SK-N-SH (cell line): ENCODE measurements around the gene FGD4. TPM values are rescaled to one million over a fixed set of nuclear protein-coding genes. Genes with fewer than 3 reads are reported as not detected.

ENCODE experiments used
- CTCF ChIA-PET: fragments of 300-600, 350-600 bp; formaldehyde crosslinking; extraction: SDS; loops from one replicate; lab custom pipeline; 2021; lab: Yijun Ruan, JAX
- POLR2A ChIA-PET: fragments of 350-600 bp; sonication (Branson Sonifier 250); formaldehyde crosslinking; extraction: SDS; loops from one replicate; lab custom pipeline; 2020; ENCODE audit warnings: antibody characterized with exemption, inconsistent platforms; lab: Yijun Ruan, JAX
- DNase-seq: peaks from one replicate; pipeline ENCODE4 v3.0.0; 2012
- H2AFZ ChIP-seq: fragments of 200-600 bp; sonication (generic); 2 replicates; pipeline ENCODE4 v1.8.1; 2016; ENCODE audit warnings: antibody characterized with exemption, mild to moderate bottlenecking, low read depth
- H3F3A ChIP-seq: fragments of 200-600 bp; sonication (generic); replicated peaks from 2 replicates; pipeline ENCODE3; 2016; ENCODE audit warnings: antibody characterized with exemption, mild to moderate bottlenecking; ENCODE audit not compliant: insufficient read depth
- H3K27ac ChIP-seq, 2 experiments: fragments of 200-500 bp in 1 of 2; fragments of 200-600 bp in 1 of 2; sonication (Bioruptor generic) in 1 of 2; sonication (generic), shearing (Covaris generic) in 1 of 2; 2 replicates each; pipeline versions ENCODE4 v1.5.1 to v1.6.1; 2014 to 2016; ENCODE audit warnings: low read depth in 2 of 2, inconsistent platforms in 1 of 2, low read length in 1 of 2, mild to moderate bottlenecking in 1 of 2, mixed read lengths in 1 of 2
- H3K27me3 ChIP-seq: fragments of 200-600 bp; sonication (generic), shearing (Covaris generic); 2 replicates; pipeline ENCODE4 v1.6.1; 2016; ENCODE audit warnings: mixed run types; ENCODE audit not compliant: insufficient read depth
- H3K36me3 ChIP-seq, 2 experiments: fragments of 200-500 bp in 1 of 2; fragments of 200-600 bp in 1 of 2; sonication (Bioruptor generic) in 1 of 2; sonication (generic) in 1 of 2; replicated peaks in 1 of 2; 2 replicates each; pipeline versions ENCODE3 to v1.5.1; 2014 to 2016; ENCODE audit warnings: low read length in 1 of 2, mild to moderate bottlenecking in 1 of 2; ENCODE audit not compliant: insufficient read depth in 2 of 2, control insufficient read depth in 1 of 2
- H3K4me1 ChIP-seq, 2 experiments: fragments of 200-500 bp in 1 of 2; fragments of 200-600 bp in 1 of 2; sonication (Bioruptor generic) in 1 of 2; sonication (generic), shearing (Covaris generic) in 1 of 2; 2 replicates each; pipeline versions ENCODE4 v1.5.1 to v1.6.1; 2014 to 2016; ENCODE audit warnings: low read depth in 1 of 2, low read length in 1 of 2, mixed run types in 1 of 2; ENCODE audit not compliant: insufficient read depth in 2 of 2, control insufficient read depth in 1 of 2
- H3K4me2 ChIP-seq: fragments of 200-600 bp; sonication (generic), shearing (Covaris generic); 2 replicates; pipeline ENCODE4 v1.6.1; 2017; ENCODE audit warnings: mixed run types
- H3K4me3 ChIP-seq, 2 experiments: fragments of 200-500 bp in 1 of 2; fragments of 200-600 bp in 1 of 2; sonication (Bioruptor generic) in 1 of 2; sonication (generic), shearing (Covaris generic) in 1 of 2; 2 replicates each; pipeline versions ENCODE4 v1.5.1 to v1.8.1; 2014 to 2016; ENCODE audit warnings: low read depth in 2 of 2, inconsistent platforms in 1 of 2, low read length in 1 of 2, mild to moderate bottlenecking in 1 of 2, mixed read lengths in 1 of 2, moderate library complexity in 1 of 2
- H3K79me2 ChIP-seq: fragments of 200-600 bp; sonication (generic); 2 replicates; pipeline ENCODE4 v1.8.1; 2017; ENCODE audit warnings: mild to moderate bottlenecking; ENCODE audit not compliant: insufficient read depth
- H3K9ac ChIP-seq: fragments of 200-600 bp; sonication (generic); 2 replicates; pipeline ENCODE4 v1.6.1; 2017; ENCODE audit warnings: mixed run types
- H3K9me2 ChIP-seq: fragments of 200-600 bp; sonication (generic); 2 replicates; pipeline ENCODE4 v1.6.1; 2017; ENCODE audit warnings: mixed run types
- H3K9me3 ChIP-seq: fragments of 200-600 bp; sonication (generic); 2 replicates; pipeline ENCODE4 v1.6.1; 2017; ENCODE audit warnings: mixed run types, mild to moderate bottlenecking, moderate library complexity
- H4K20me1 ChIP-seq: fragments of 200-600 bp; sonication (generic); 2 replicates; pipeline ENCODE4 v1.6.1; 2017; ENCODE audit warnings: mild to moderate bottlenecking, mixed run types; ENCODE audit not compliant: insufficient read depth
- EP300 ChIP-seq, 2 experiments: IDR thresholded peaks; 2 replicates each; pipeline versions ENCODE4 v1.4.0 to v1.6.1; 2012; ENCODE audit warnings: borderline replicate concordance in 1 of 2, low read depth in 1 of 2, low read length in 1 of 2
- EZH2phosphoT487 ChIP-seq: fragments of 200-600 bp; sonication (generic); IDR thresholded peaks from 2 replicates; pipeline ENCODE4 v1.6.1; 2017; ENCODE audit warnings: low read depth, mixed run types, mild to moderate bottlenecking, antibody characterized with exemption, moderate library complexity, borderline replicate concordance
- FOSL2 ChIP-seq: IDR thresholded peaks from 2 replicates; pipeline ENCODE4 v1.4.0; 2012; ENCODE audit warnings: low read depth, mild to moderate bottlenecking, moderate library complexity, borderline replicate concordance
- FOXM1 ChIP-seq: IDR thresholded peaks from 2 replicates; pipeline ENCODE4 v1.4.0; 2012; ENCODE audit warnings: low read depth, mild to moderate bottlenecking
- IRF3 ChIP-seq: fragments of 150-350 bp; IDR thresholded peaks from 2 replicates; pipeline ENCODE4 v1.6.1; 2016; ENCODE audit warnings: mild to moderate bottlenecking, low read depth, low read length
- JUND ChIP-seq: IDR thresholded peaks from 2 replicates; pipeline ENCODE4 v1.4.0; 2012
- NFIC ChIP-seq: IDR thresholded peaks from 2 replicates; pipeline ENCODE4 v1.4.0; 2012; ENCODE audit warnings: borderline replicate concordance
- RAD21 ChIP-seq: IDR thresholded peaks from 2 replicates; pipeline ENCODE4 v1.6.1; 2012; ENCODE audit warnings: mild to moderate bottlenecking, low read length
- RXRA ChIP-seq: IDR thresholded peaks from 2 replicates; pipeline ENCODE4 v1.4.0; 2012; ENCODE audit warnings: low read depth, mild to moderate bottlenecking, borderline replicate concordance
- SIN3A ChIP-seq: IDR thresholded peaks from 2 replicates; pipeline ENCODE4 v1.6.1; 2012; ENCODE audit warnings: low read depth, mild to moderate bottlenecking, low read length, moderate library complexity, borderline replicate concordance
- SMC3 ChIP-seq: IDR thresholded peaks from 2 replicates; pipeline ENCODE4 v1.6.1; 2012; ENCODE audit warnings: low read depth, low read length, improper control_type of control experiment
- TAF1 ChIP-seq: IDR thresholded peaks from 2 replicates; pipeline ENCODE4 v1.6.1; 2012; ENCODE audit warnings: low read depth, mild to moderate bottlenecking, low read length, moderate library complexity, borderline replicate concordance
- TCF12 ChIP-seq: IDR thresholded peaks from 2 replicates; pipeline ENCODE4 v1.4.0; 2012
- TEAD4 ChIP-seq: IDR thresholded peaks from 2 replicates; pipeline ENCODE4 v1.4.0; 2012; ENCODE audit warnings: mild to moderate bottlenecking, borderline replicate concordance; ENCODE audit not compliant: insufficient read depth
- USF2 ChIP-seq: fragments of 150-350 bp; IDR thresholded peaks from 2 replicates; pipeline ENCODE4 v1.6.1; 2017; ENCODE audit warnings: antibody characterized with exemption, low read length, low read depth, borderline replicate concordance
- YY1 ChIP-seq: IDR thresholded peaks from 2 replicates; pipeline ENCODE4 v1.4.0; 2012; ENCODE audit warnings: low read depth, mild to moderate bottlenecking
- WGBS: methylation state at CpG from one replicate; pipeline ENCODE4 v1.1.6; 2017; ENCODE audit warnings: low lambda C conversion rate; 5-methylcytosine and 5-hydroxymethylcytosine counted together
- polyA plus RNA-seq, 3 experiments: library from polyadenylated mRNA; depleted of rRNA; stranded (reverse); fragments of >200 nt; gene quantifications; 2 replicates each; pipeline ENCODE4 v1.2.3, GENCODE V29; 2012

FGD4 gene
- polyA plus RNA-seq, 1 of the 3 experiments (the other 2 are of a cell fraction) = 0.26 TPM

- ChIA-PET CTCF (interaction anchor here (1.3 kb wide), 1 partner anchor 168 kb away, joined by 4 read pairs; no protein-coding TSS in a partner anchor), POLR2A (no interaction called here)
- H3K27ac ChIP-seq = no peak overlapping the region
- no peak overlapping the region for H3K9ac ChIP-seq
- H4K20me1 ChIP-seq = no peaks in the 10 kb centered on the region
- no peaks in the 10 kb centered on the region for H3K9me3 ChIP-seq
- TF ChIP-seq YY1 = no peak
- no peak for TF ChIP-seq SIN3A
- no peak for TF ChIP-seq RAD21
- no peak for TF ChIP-seq TAF1
- TF ChIP-seq RXRA = no peak
- TF ChIP-seq EP300 (IDR thresholded peaks at IDR 0.05; ENCODE audit: borderline replicate concordance in 1 of 2, low read depth in 1 of 2, low read length in 1 of 2) = no peak
- TF ChIP-seq FOXM1 = no peak
- TF ChIP-seq SMC3 = no peak
- TF ChIP-seq JUND = no peak
- TF ChIP-seq IRF3 = no peak
- no peak for TF ChIP-seq EZH2phosphoT487
- TF ChIP-seq NFIC = no peak
- TF ChIP-seq TEAD4 = no peak
- no peak for TF ChIP-seq FOSL2
- no peak for TF ChIP-seq TCF12
- no peaks in the 10 kb centered on the region for H3K36me3 ChIP-seq
- H3K27me3 ChIP-seq = no peaks in the 10 kb centered on the region
- H3K4me1 ChIP-seq = no peaks in the 10 kb centered on the region; a peak in 1 of 4 replicates
- no peaks in the 10 kb centered on the region for H3K79me2 ChIP-seq
- no peak overlapping the region for H3K4me2 ChIP-seq
- no peaks in the 10 kb centered on the region for H3K9me2 ChIP-seq
- WGBS = 70% methylated on average over 4 of the region's 4 CpGs
- no peak overlapping the region for H3K4me3 ChIP-seq
- peaks cover 3% of the 10 kb centered on the region for H3F3A ChIP-seq
- DNase-seq = no peak
- no peak overlapping the region for H2AFZ ChIP-seq
These were observed 98.5 kb downstream of the FGD4 start for GRCh38 chr12:32497864-32498263.

- no peak overlapping the region for H3K4me3 ChIP-seq
- no peaks in the 10 kb centered on the region for H4K20me1 ChIP-seq
- no peaks in the 10 kb centered on the region for H3K36me3 ChIP-seq
- 89% methylated on average over 5 of the region's 6 CpGs for WGBS
- CTCF ChIA-PET = no interaction called here
- no peak overlapping the region for H3K9ac ChIP-seq
- H3K79me2 ChIP-seq = no peaks in the 10 kb centered on the region
- peaks cover 3% of the 10 kb centered on the region for H3F3A ChIP-seq
- no peaks in the 10 kb centered on the region for H3K9me3 ChIP-seq
- TF ChIP-seq TEAD4 (no peak), IRF3 (no peak), TCF12 (no peak), USF2 (no peak)
- TF ChIP-seq, all 33 proteins: peak for 0
- Histone ChIP-seq H3K27ac (no peak overlapping the region), H3K27me3 (no peaks in the 10 kb centered on the region), H3K9me2 (no peaks in the 10 kb centered on the region), H3K4me2 (no peak overlapping the region), H2AFZ (no peak overlapping the region), H3K4me1 (peaks cover 0 to under 1% of the 10 kb centered on the region in 2 experiments; a peak in 2 of 4 replicates)
- POLR2A ChIA-PET = no interaction called here
- DNase-seq = no peak
These were observed 99.7 kb downstream of the FGD4 start for GRCh38 chr12:32499048-32499447.
